VCaP (cell line): Measurements from ENCODE around the gene SORT1.

Experiments used
- H3K27ac ChIP-seq: fragments of 450-650 bp; 2 replicates; pipeline ENCODE4 v1.5.1; 2017
- CTCF ChIP-seq: fragments of 450-650 bp; conservative IDR thresholded peaks from 2 replicates; pipeline ENCODE4 v1.5.1; 2017; ENCODE audit warnings: mild to moderate bottlenecking, moderate library complexity

Gene SORT1

DNA sequence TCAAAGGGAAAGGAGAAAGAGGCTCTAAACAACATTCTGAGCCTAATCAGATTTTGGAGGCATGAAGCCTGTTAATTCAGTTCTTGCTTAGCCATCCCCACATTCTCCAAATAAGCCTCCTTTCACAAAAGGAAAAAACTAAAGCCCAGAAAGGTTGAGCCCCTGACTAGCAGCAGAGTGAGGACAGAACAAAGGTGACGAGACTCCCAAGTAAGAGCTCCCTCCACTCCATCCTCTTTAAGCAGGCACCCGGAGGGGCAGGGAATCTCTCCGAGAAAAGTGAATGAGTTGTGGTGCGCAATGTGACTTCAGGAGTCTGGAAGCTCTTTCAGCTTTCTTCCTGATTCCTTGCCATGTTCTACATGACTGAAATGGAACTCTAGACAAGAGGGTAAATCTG is 47.5 kb downstream of the SORT1 start:
- TF ChIP-seq CTCF = no peak
- no peak overlapping the region for H3K27ac ChIP-seq

GRCh38 chr1:109347511-109347910 is 50.2 kb downstream of the SORT1 start:
- TF ChIP-seq CTCF = no peak
- no peak overlapping the region for H3K27ac ChIP-seq

DNA sequence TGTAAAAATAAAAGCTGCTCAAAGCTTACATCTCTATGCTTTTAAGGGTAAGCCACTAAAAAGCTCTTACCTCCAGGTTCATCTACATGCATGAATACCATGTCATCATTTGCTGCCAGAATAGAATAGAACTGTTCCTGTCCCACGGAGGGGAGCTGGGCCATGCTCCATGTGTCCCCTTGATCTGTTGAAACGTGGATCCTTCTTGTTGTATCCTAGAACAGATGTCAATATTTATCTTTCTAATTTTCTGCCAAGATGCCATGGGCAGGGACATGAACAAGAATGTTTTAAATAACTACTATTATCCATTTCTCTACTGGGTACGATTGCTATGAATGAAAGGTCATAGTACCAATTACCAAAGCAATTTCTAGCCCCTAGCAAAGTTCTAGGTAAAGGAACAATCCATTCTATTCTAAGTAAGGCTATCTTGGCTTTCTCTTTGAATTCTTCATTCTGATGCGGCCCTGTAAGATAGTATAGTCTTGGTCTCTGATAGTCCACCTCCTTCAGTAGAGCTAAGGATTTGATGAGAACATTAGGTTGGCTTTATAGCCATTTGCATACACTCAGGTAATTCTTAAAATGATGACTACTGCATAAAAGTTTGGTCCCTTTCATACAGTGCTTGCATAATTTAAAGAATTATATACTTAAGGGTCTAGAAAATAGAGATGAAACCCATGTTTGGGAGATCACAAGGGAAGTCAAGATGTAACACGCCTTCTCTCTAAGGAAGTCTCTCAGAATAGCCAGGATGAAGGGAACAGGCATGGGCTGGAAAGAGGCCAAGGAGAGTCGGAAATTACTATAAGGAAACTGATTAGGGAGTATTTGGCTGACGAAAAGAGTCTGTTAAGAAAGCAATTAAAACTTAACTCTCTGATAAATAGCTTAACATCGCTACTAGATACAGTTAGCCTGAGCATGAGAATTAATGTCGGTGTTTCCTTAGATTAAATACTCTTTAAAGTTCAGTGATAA is 55.5 kb downstream of the SORT1 start:
- no peak for TF ChIP-seq CTCF
- H3K27ac ChIP-seq = no peak overlapping the region

- H3K27ac ChIP-seq = no peak overlapping the region
- TF ChIP-seq CTCF = no peak
Observed at GRCh38 chr1:109338608-109339007, 59.1 kb downstream of the SORT1 start.

DNA sequence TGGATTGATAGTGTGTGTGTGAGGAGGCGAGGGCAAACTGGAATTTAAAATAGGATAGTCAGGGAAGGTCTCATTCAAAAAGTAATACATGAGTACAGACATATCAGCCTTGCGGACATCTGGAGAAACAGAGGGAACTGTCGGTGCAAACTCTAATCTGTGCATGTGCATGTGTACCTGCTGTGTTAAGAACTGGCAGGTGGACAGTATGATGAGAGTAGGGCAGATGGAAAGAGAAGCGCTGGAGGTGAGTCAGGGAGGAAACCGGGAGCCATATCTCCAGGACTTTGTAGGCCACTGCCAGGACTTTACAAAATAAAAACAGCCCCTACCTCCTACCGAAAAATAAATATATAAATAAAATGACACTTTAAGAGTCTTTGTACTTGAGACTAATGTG is 59.6 kb downstream of the SORT1 start:
- no peak for TF ChIP-seq CTCF
- no peak overlapping the region for H3K27ac ChIP-seq

- no peak for TF ChIP-seq CTCF
- no peak overlapping the region for H3K27ac ChIP-seq
Observed at GRCh38 chr1:109335091-109335490, 62.6 kb downstream of the SORT1 start.

DNA sequence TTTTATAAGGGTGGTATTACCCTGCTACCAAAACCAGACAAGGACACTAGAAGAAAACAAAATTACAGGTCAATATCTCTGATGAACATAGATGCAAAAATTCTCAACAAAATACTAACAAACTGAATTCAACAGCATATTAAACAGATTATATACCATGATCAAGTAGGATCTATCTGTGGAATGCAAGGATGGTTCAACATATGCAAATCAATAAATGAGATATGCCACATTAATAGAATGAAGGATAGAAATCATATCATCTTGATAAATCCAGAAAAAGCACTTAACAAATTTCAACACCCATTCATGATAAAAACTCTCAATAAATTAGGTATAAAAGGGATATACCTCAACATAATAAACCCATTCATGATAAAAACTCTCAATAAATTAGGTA is 66.6 kb downstream of the SORT1 start:
- H3K27ac ChIP-seq = no peak overlapping the region
- no peak for TF ChIP-seq CTCF
